ENCODE measurements around the gene IFT74.

- no peak for TF ChIP-seq POLR2AphosphoS5 (IDR thresholded peaks at IDR 0.05; ENCODE audit: low read depth, low read length)
- no peak for TF ChIP-seq POLR2A (IDR thresholded peaks at IDR 0.05; ENCODE audit: low read depth, low read length)
Observed at GRCh38 chr9:26971721-26972120, 15.5 kb downstream of the IFT74 start.

Measured in GM12892 (cell line).